Stimulated activated CD8-positive, alpha-beta memory T cell treated with anti-CD3 and anti-CD28 coated beads, Interleukin-7, amount 100 ng/mL, for 4 hours (primary cell): ENCODE measurements around the gene NOC2L.

ENCODE experiments used
- DNase-seq, 2 donors: peaks; one replicate each; pipeline ENCODE4 v3.0.0-alpha.2; 2020; ENCODE audit warnings: low read depth in 2 of 2

Gene NOC2L

DNA sequence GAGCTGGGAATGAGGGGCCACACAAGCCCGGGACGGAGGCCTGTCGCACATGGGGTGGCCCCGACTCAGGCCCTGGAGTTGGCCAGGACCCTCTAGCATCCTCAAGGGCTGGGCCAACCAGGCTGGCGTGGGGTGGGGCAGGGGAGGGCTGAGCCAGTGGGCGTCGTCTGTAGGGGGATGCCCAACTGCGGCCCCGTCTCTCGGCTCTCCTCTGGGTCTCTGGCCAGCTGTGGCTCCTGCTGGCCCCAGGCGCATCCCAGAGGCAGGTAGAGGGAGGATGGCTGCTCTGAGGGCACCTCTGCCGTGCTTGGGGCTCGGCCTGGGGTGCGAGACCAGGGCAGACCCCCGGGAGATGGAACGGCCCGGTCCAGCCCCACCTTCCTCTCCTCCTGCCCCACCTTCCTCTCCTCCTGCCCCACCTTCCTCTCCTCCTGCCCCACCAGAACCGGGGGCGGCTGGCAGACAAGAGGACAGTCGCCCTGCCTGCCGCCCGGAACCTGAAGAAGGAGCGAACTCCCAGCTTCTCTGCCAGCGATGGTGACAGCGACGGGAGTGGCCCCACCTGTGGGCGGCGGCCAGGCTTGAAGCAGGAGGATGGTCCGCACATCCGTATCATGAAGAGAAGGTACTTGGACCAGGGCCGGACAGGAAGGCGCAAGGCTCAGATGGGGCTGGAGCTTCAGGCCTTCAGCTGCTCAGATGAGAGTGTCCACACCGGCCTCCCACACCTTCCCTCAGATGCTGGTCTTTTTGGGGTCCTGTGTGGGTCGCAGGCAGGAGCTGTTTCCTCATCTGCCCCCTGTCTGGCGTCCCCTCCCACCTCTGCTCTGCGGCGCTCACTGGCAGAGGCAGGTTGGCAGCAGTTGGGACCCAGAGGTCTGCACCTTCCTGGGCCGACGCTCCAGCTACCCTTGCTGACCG is 29.1 kb downstream of the NOC2L start:
- no peak for DNase-seq

GRCh38 chr1:928825-929661 is 30.0 kb downstream of the NOC2L start:
- DNase-seq = no peak

DNA sequence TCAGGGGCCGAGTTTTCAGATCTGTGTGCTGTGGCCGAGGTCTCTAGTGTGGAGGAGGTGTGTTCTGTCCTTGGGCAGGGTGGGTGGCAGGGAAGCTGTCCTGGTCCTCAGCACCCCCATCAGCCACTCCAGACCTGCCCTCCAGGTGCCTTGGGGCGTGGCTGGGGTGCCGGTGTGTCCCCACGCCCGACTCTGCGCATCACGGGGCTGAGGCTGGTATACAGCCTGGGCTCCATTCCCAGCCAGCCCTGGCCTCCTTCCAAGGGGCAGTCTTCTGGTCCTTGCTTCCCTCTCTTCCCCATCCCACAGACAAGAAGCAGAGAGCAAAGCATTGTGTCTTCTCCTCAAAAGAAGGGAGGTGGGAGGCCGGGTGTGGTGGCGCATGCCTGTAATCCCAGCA is 31.3 kb downstream of the NOC2L start:
- no peak for DNase-seq

DNA sequence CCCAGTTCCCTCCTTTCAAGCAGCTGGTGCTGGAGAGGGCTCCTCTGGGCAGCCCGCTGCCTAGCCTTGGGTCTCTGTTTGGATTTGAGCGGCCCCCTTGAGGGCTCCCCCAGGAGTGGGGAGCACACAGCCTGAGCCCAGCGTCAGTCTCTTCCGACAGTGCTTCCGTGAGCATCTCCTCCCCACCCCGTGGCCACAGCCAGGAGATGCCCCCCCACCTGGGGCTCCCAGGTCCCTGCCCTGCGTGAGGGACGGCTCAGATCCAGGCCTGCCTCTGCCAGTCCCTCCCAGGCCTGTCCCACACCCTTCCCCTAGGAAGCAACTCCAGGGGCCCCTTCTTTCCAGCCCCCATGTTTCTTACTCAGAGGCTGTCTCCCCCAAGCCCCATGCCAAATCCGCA is 31.8 kb downstream of the NOC2L start:
- no peak for DNase-seq

- DNase-seq = no peak
Observed at GRCh38 chr1:925561-926421, 33.3 kb downstream of the NOC2L start.

DNA sequence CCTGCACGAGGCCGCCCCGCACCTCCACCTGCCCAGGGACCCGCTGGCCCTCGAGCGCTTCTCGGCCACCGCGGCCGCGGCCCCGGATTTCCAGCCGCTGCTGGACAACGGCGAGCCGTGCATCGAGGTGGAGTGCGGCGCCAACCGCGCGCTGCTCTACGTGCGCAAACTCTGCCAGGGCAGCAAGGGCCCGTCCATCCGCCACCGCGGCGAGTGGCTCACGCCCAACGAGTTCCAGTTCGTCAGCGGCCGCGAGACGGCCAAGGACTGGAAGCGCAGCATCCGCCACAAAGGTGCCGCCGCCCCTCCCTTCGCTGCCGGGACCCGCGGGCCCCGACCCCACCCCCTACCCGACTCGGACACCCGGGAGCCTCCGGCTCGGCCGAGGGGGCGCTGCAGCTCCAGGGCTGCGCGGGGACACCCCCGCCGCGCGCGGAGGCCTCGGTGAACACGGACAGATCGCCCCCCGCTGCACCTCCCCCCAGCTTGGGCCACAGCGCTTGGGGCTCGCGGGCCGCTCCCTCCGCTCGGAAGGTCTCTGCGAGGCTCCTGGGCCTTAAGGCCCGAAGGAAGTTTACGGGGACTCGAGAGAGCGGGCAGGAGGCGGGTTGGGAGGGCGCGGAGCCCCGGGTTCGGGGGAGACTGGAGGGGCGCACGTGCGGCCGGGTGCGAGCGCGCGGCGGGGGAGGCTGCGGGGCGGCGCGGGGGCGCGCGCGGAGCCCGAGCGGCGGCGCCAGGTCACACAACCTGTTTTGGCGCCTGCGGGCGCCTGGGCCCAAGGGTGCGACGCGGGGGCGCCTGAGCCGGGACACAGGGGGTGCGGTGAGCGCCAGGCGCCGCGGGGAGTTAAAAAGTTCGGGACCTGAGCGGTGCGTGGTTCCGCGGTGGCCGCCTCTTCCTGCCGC is 34.1 kb downstream of the NOC2L start:
- DNase-seq = no peak

- DNase-seq = no peak
Observed at GRCh38 chr1:923991-924655, 34.9 kb downstream of the NOC2L start.

DNA sequence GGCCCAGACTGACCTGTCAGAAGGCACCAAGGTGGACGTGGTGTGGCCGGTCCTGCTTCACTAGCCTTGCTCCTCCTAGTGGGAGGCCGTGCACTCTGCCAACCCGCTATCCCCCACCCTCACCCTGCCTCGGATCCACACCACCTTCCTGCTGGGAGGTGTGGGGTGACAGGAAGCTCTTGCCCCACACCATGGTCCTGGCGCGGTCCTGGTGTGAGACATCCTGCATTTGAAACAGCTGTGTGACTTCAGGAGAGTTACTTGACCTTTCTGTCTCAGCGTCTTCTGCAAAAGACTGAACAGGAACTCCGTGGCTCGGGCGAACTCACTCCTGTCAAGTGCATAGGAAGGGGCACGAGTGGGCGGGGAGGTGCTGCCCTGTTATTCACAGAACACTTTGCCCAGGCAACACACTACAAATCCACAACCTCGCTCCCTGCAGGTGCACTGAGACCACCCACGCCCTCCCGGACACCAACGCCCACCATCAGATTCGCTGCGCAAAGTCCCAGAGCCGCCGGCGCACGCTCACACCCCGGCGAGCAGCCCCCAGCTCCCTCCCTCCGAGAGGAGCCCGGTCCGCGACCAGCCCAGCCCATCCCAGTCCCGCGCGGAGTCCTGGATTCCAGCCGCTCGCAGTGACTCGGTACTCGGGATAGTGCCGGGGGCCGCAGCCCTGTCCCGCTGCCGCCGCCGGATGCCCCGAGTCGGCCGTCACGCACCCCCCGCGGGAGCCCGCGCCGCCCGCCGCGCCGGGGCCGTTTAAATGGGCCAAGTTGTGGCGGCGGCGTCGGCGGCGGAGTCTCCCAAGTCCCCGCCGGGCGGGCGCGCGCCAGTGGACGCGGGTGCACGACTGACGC is 35.7 kb downstream of the NOC2L start, which contains the start of gene SAMD11:
TSS of gene SAMD11 (plus strand) at position 793 of the 860 bp plus-strand sequence. CDS start 509 bp downstream, outside the sequence.
- DNase-seq = peak in 1 of 2 donors; percentile 50

- no peak for DNase-seq
Observed at GRCh38 chr1:921011-921837, 37.8 kb downstream of the NOC2L start.

DNA sequence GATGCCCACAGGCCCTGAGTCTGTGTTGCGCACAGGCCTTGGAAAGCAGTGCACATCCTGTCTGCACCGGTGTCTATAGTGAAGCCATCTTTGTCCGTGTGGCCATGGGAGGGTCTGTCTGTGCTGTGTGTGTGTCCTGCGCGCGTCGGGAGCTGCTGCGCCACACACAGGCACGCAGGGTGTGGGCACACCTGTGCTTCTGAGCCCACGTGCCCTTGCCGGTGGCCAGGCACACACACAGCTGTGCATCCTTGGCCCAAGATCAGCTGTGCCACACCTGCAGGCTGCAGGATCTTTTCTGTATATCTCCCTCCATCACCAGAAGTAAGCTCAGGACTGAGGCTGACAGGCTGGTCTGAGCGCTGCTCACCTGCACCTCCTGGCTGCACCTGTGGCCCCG is 38.5 kb downstream of the NOC2L start:
- no peak for DNase-seq

- DNase-seq = no peak
Observed at GRCh38 chr1:920010-920409, 39.0 kb downstream of the NOC2L start.

- DNase-seq = no peak
Observed at GRCh38 chr1:919271-919872, 39.7 kb downstream of the NOC2L start.

DNA sequence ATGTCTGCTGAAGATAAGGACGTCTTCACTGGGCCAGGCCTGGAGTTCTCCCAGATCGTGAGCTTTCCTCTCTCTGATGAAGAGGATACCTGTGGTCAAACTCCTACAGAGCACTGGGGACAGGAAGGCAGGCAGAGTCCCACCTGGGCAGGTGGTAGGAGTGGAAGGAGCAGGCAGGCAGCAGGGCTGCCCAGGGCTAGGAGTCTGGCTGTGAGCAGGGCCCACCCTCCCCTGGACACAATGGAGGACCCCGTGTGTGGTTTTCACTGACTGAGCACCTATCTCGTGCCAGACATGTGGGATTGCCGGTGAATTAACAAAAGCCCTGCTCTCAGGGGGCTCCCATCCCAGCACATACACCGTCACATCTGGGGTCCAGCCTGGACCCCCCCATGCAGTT is 40.2 kb downstream of the NOC2L start:
- DNase-seq = no peak

DNA sequence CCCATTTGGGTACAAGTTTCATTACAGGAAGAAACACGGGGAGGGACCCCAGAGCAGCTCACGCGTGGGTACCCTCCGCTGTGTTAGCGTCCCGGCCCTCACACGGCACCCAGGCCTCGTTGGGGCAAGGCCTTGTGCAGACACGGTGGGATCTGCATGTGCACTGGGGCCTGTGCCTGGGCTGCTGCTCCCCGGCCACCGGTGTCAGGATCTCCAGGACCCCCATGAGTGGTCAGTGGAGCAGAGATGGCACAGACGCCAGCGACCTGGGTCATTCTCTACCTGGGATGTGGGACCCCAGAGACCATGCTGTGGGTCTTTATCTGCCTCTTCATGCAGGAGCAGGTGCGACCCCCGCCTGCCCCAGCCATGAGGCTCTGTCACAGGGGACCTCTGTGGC is 40.7 kb downstream of the NOC2L start:
- DNase-seq = no peak

- no peak for DNase-seq
Observed at GRCh38 chr1:917466-918091, 41.5 kb downstream of the NOC2L start.

- no peak for DNase-seq
Observed at GRCh38 chr1:917076-917459, 42.0 kb downstream of the NOC2L start.
